Adrenal gland (tissue), 12 donors: Measurements from ENCODE around the gene USP40. TPM values are rescaled to one million over a fixed set of nuclear protein-coding genes. Genes with fewer than 3 reads are reported as not detected.
A peak's percentile ranks its signal among the peaks of the same experiment; 100 is the strongest.

Experiments
- DNase-seq, 7 donors: peaks; one replicate each; pipeline ENCODE4 v3.0.0-alpha.2; 2019 to 2020
- H3K27ac ChIP-seq, 5 donors: fragments of 200-600 bp; sonication (generic) in 4 of 5; 1 replicate in 3 of 5; 2 replicates in 2 of 5; pipeline versions ENCODE4 v1.5.1 to v1.8.0; 2016 to 2020; ENCODE audit warnings: mild to moderate bottlenecking in 1 of 5
- H3K27me3 ChIP-seq: fragments of 200-600 bp; 2 replicates; pipeline ENCODE4 v1.8.0; 2021
- H3K36me3 ChIP-seq, 2 donors: fragments of 200-600 bp; replicated peaks in 1 of 2; 1 replicate in 1 of 2; 2 replicates in 1 of 2; pipeline versions ENCODE4 v1.5.1 to v1.8.0; 2018 to 2022
- H3K4me1 ChIP-seq, 2 donors: fragments of 200-600 bp; replicated peaks in 1 of 2; 1 replicate in 1 of 2; 2 replicates in 1 of 2; pipeline versions ENCODE4 v1.5.1 to v1.8.0; 2018 to 2021
- H3K4me3 ChIP-seq, 4 donors: fragments of 200-600 bp; sonication (generic) in 3 of 4; one replicate each; pipeline ENCODE4 v1.5.1; 2016 to 2018
- H3K9me3 ChIP-seq, 3 donors: fragments of 200-600 bp; sonication (generic) in 1 of 3; replicated peaks in 1 of 3; 1 replicate in 2 of 3; 2 replicates in 1 of 3; pipeline versions ENCODE4 v1.5.1 to v1.8.0; 2016 to 2021
- POLR2A ChIP-seq, 2 donors: fragments of 450-650 bp; IDR thresholded peaks; one replicate each; pipeline ENCODE4 v1.6.1; 2017; ENCODE audit warnings: antibody characterized with exemption in 2 of 2, mild to moderate bottlenecking in 2 of 2, moderate library complexity in 1 of 2
- WGBS, 4 donors: extraction: QIAGEN DNeasy Blood & Tissue Kit in 2 of 4; methylation state at CpG; one replicate each; pipeline versions ENCODE4 v1.1.5 to v1.1.7; 2013 to 2017; 5-methylcytosine and 5-hydroxymethylcytosine counted together
- intact Hi-C, 2 donors: fragments of 100-400 bp; cut with DNase I; formaldehyde crosslinking; loops; one replicate each; pipeline versions ENCODE4 v1.14.1 to v1.15.0; 2022 to 2023
- polyA plus RNA-seq, 3 donors: library from polyadenylated mRNA; stranded (reverse); fragments of 200-250 nt in 2 of 3; fragments of 350-450 nt in 1 of 3; fragmentation: Illumina TruSeq in 1 of 3; extraction: RNeasy Lipid Tissue Mini Kit (QIAGEN cat#74804) in 1 of 3; gene quantifications; one replicate each; pipeline ENCODE4 v1.2.3, GENCODE V29; 2013 to 2014
- total RNA-seq, 9 donors: library from RNA; depleted of rRNA in 4 of 9; stranded (reverse); fragments of >200 nt in 4 of 9; fragments of 120-200 nt in 1 of 9; fragmentation: NEBNext Ultra II Directional in 1 of 9; extraction: Animal tissue kit (Norgen Biotek cat#: 25700) in 1 of 9; gene quantifications; one replicate each; pipeline versions ENCODE4 v1.1.0 to v1.2.4, GENCODE V29; 2013 to 2023
- TF ChIP-seq, protein P1 (sequence below), 6 experiments: fragments of 450-650 bp in 4 of 6; fragments of 200-600 bp in 2 of 6; sonication (generic) in 1 of 6; IDR thresholded peaks; 1 replicate in 5 of 6; 2 replicates in 1 of 6; pipeline versions ENCODE4 v1.5.1 to v1.8.0; 2016 to 2021; ENCODE audit warnings: antibody characterized with exemption in 6 of 6, mild to moderate bottlenecking in 2 of 6, moderate library complexity in 1 of 6
- donor health status: healthy with polysubstance abuse.
- donor health status: Bipolar disorder and iron deficiency.
- donor health status: DM: yes; HTN: yes; CAD: no.
- donor health status: DM: no; HTN: no; CAD: no.
- donor health status: DM: no; HTN: no; CAD: no.
- donor health status: DM: yes; HTN: yes; CAD: no.

The USP40 gene
- total and polyA plus RNA-seq, 12 donors = 25.1 to 98.7 (median 46.3) TPM

DNA sequence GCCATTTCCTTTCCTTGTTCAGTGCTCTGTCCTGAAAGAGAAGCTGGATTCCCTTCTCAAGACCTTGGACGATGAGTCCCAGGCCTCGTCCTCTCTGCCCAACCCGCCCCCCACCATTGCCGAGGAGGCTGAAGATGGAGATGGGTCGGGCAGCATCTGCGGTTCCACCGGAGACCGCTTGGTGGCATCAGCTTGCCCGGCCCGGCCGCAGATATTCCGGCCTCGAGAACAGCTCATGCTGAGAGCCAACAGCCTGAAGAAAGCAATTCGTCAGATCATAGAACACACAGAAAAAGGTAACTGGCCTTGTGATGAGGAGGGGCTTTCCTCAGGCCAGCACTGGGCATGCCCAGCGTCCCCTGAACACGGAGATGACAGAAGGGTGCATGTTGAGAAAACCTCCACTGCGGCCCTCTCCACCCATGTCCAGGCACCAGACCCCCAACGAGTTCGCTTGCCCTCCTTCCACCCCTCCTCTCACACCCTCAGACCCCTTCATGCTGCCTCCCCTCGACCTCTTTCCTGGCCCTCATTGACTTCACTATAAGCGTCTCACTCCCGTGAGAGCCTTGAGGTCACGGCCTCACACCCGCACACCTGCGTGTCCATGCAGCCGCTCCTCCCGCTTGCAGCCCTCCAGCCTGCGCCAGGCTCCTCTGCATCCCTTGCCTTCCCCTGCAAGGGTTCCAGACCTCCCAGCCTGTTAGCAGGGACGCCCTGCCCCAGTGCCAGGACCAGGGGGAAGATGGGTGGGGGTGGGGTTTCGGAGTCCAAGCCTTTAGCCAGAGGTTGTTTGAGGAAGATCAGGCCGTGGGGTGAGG is 117.3 kb downstream of the USP40 start:
- no peak overlapping the region for H3K4me3 ChIP-seq
- TF ChIP-seq POLR2A (IDR thresholded peaks at IDR 0.05) = no peak
- TF ChIP-seq, protein P1, sequence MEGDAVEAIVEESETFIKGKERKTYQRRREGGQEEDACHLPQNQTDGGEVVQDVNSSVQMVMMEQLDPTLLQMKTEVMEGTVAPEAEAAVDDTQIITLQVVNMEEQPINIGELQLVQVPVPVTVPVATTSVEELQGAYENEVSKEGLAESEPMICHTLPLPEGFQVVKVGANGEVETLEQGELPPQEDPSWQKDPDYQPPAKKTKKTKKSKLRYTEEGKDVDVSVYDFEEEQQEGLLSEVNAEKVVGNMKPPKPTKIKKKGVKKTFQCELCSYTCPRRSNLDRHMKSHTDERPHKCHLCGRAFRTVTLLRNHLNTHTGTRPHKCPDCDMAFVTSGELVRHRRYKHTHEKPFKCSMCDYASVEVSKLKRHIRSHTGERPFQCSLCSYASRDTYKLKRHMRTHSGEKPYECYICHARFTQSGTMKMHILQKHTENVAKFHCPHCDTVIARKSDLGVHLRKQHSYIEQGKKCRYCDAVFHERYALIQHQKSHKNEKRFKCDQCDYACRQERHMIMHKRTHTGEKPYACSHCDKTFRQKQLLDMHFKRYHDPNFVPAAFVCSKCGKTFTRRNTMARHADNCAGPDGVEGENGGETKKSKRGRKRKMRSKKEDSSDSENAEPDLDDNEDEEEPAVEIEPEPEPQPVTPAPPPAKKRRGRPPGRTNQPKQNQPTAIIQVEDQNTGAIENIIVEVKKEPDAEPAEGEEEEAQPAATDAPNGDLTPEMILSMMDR (IDR thresholded peaks at IDR 0.05) = peak; percentile 60 to 68 (median 64)
- peak in 6 of 7 donors; percentile 42 to 73 (median 62) for DNase-seq
- H3K36me3 ChIP-seq = peaks cover 0 to 57% of the 10 kb centered on the region in 2 donors
- no peaks in the 10 kb centered on the region for H3K27me3 ChIP-seq
- intact Hi-C loops = loop anchor here (10.0 kb wide), 1 partner anchor 266 kb away; the partner anchor contains the start of genes UGT1A4 (in 2 of the 2) and UGT1A5 (in 2 of the 2)
- 64 to 72% (median 66%) methylated on average over 27 to 31 of the region's 31 CpGs for WGBS, 4 donors
- no peaks in the 10 kb centered on the region for H3K9me3 ChIP-seq
- no peak overlapping the region for H3K27ac ChIP-seq
- H3K4me1 ChIP-seq = no peaks in the 10 kb centered on the region

- Histone ChIP-seq H3K9me3 (no peaks in the 10 kb centered on the region), H3K4me1 (peaks cover 0 to 5% of the 10 kb centered on the region in 2 donors), H3K27me3 (no peaks in the 10 kb centered on the region), H3K36me3 (peaks cover 0 to 50% of the 10 kb centered on the region in 2 donors), H3K4me3 (no peak overlapping the region), H3K27ac (no peak overlapping the region)
- intact Hi-C loops = loop anchor here (10.0 kb wide), 1 partner anchor 266 kb away; the partner anchor contains the start of genes UGT1A4 (in 2 of the 2) and UGT1A5 (in 2 of the 2)
- TF ChIP-seq, protein P1 (IDR thresholded peaks at IDR 0.05) = no peak
- no peak for TF ChIP-seq POLR2A (IDR thresholded peaks at IDR 0.05)
- no peak for DNase-seq
- WGBS, 4 donors = 94 to 95% (median 94%) methylated on average over 4 of the region's 4 CpGs
Measured at GRCh38 chr2:233448575-233448974, 118.0 kb downstream of the USP40 start.

GRCh38 chr2:233448220-233448559 is 118.4 kb downstream of the USP40 start:
- TF ChIP-seq, protein P1 (IDR thresholded peaks at IDR 0.05) = no peak
- no peak for TF ChIP-seq POLR2A (IDR thresholded peaks at IDR 0.05)
- 78 to 85% (median 82%) methylated on average over 11 of the region's 11 CpGs for WGBS, 4 donors
- Histone ChIP-seq H3K27ac (no peak overlapping the region), H3K4me1 (peaks cover 0 to 5% of the 10 kb centered on the region in 2 donors), H3K9me3 (no peaks in the 10 kb centered on the region), H3K27me3 (no peaks in the 10 kb centered on the region), H3K4me3 (no peak overlapping the region), H3K36me3 (peaks cover 0 to 46% of the 10 kb centered on the region in 2 donors)
- intact Hi-C loops = loop anchor here (10.0 kb wide), 1 partner anchor 267 kb away; the partner anchor contains the start of genes UGT1A4 (in 2 of the 2) and UGT1A5 (in 2 of the 2)
- no peak for DNase-seq

- DNase-seq = no peak
- no peak overlapping the region for H3K27ac ChIP-seq
- WGBS, 4 donors = 92 to 99% (median 97%) methylated on average over 6 to 15 of the region's 15 CpGs
- H3K9me3 ChIP-seq = no peaks in the 10 kb centered on the region
- no peak for TF ChIP-seq POLR2A (IDR thresholded peaks at IDR 0.05)
- TF ChIP-seq, protein P1 (IDR thresholded peaks at IDR 0.05) = no peak
- H3K4me3 ChIP-seq = no peak overlapping the region
- peaks cover 0 to 40% of the 10 kb centered on the region in 2 donors for H3K36me3 ChIP-seq
- intact Hi-C loops = loop anchor here (10.0 kb wide), 1 partner anchor 267 kb away; the partner anchor contains the start of genes UGT1A4 (in 2 of the 2) and UGT1A5 (in 2 of the 2)
- no peaks in the 10 kb centered on the region for H3K27me3 ChIP-seq
- peaks cover 0 to 5% of the 10 kb centered on the region in 2 donors for H3K4me1 ChIP-seq
Measured at GRCh38 chr2:233447506-233448219, 118.9 kb downstream of the USP40 start.
